Cortex of kidney (tissue), 1 donor: ENCODE data around the gene SERPINA1.

Source experiments
- DNase-seq: peaks from one replicate; lab custom pipeline; 2025; lab: John Stamatoyannopoulos, UW

SERPINA1 gene

DNA sequence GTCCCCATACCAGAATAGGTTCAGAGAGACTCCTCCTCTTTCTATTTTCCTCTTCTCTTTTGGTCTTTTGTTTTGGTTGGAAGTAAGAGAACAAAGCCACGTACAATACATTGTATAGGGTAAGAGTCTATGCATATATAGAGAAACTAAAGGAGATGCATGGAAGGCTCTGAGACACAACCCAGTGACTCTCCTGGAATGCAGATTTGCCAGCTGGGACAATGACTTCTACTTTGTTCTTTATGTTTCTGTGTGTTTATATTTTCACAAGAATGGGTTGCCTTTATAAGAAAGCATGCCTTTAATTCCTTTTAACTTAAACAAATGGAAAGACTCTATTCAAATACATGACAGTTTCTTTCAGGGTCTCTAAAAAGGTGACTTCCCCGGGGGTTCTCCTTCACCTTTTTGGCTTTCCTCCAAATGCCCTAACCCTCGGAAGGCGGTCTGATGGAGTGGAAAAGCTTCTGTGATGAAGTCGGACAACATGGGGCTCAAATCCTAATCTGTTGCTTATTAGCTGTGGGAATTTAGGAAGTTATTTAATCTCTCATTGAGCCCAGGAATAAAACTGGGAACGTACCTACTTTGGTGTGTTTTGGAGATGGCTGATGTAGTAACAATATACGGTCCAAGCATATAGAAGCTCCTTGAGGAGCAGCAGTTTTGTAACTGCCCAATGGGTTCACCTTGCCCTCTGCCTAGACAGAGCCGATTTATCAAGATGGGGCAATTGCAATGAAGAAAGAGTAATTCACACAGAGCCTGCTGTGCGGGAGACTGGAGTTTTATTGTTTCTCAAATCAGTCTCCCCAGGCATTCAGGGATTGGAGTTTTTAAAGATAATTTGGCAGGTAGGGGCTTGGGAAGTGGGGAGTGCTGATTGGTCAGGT, 9.1 kb upstream of the SERPINA1 start:
- DNase-seq: no peak

DNA sequence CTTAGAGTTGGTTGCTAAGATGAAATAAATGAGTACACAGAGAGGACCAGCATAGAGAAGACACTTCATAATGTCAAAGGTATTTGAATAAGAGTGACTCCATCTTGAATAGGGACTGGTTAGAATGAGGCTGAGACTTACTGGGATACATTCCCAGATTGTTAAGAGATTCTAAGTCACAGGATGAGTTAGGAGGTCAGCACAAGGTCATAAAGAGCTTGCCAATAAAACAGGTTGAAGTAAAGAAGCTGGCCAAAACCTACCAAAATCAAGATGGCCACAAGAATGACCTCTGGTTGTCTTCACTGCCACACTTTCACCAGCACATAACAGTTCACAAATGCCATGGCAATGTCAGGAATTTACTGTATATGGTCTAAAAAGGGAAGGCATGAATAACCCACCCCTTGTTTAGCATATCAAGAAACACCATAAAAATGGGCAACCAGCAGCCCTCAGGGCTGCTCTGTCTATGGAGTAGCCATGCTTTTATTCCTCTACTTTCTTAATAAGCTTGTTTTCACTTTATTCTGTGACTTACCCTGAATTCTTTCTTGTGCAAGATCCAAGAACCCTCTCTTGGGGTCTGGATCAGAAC, 8.3 kb upstream of the SERPINA1 start:
- DNase-seq: no peak

DNA sequence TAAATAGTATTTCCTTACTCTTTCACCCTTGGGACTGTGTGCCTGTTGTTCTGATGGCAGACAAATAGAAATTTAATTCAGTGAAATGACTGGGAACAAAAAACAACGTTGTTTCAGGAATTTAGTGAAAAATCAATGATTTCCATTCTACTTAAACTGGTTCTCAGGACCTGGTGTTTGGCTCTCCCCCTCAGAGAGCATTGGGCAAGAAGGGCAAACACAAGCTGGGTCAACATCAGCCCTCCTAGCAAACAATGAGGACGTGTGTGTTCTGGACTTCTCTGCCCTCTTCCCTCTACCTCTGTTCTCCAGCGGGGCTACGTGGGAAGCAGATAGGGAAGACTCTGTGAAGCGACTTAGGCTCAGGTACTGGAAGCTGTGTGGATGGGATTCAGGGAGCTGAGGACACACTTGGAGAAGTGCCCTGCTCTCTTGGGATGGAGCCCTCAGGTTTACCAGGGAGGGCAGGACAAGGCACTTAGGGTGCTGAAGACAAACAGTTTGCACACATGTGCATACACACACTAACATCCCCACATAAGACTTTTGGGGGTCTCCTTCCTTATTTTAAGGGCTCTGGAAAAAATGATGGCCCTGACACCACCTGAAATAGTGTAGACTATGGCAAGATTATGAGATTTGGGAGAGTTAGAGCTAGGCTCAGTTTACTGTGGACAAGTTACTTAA, 7.6 kb upstream of the SERPINA1 start:
- DNase-seq: no peak

DNA sequence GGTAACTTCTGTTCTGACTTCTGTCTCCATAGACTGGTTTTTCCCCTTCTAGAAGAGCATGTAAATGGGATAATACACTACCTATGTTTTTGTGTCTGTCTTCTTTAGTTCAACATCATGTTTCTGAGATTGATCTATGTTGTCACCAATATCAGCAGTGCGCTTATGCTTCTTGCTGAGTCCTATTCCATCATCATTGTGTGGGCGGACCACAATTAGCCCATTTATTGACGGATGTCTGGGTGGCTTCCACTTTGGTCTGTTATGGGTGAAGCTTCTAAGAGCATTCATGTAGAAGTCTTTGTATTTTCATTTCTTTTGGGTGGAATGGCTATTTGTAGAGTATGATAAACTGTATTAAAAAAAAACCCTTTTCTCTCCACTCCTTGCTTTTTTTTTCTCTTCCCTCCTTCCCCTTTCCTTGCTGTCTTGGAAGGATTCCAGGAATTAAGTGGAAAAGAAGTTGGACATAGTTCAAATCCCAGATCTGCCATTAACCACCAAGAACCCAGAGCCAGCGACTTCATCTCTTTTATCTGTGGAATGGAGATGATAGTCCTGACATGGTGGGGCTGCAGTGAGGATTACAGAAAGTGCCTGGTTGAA, 7.0 kb upstream of the SERPINA1 start:
- DNase-seq: no peak

DNA sequence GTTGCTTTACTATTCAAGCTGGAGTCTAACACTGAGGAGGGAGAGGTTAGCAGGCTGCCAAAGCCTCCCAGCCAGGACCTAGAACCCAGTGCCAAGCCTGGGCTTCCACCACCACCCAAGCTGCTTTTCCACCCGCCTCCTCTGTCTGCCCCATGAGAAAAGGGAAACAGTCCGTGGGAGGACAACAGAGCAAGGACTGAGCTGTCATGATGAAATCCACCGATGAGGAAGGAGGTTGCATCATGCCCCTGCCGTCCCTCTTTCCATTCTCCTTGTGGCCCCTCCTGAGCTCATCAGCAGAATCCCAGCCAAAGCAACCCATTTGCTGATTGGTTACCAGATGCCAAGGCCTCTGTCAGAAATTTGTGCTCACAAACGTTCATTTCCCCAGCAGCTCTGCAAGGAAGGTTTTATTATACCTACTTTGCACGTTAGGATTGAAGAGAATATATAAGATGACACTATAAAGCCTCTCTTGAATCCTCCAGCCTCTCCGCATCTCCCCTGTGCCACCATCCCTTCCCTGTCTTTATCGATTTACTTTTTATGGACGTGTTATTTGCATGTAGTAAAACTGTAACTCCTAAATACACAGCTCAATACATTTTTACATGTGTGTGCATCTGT, 6.3 kb upstream of the SERPINA1 start:
- DNase-seq: no peak

DNA sequence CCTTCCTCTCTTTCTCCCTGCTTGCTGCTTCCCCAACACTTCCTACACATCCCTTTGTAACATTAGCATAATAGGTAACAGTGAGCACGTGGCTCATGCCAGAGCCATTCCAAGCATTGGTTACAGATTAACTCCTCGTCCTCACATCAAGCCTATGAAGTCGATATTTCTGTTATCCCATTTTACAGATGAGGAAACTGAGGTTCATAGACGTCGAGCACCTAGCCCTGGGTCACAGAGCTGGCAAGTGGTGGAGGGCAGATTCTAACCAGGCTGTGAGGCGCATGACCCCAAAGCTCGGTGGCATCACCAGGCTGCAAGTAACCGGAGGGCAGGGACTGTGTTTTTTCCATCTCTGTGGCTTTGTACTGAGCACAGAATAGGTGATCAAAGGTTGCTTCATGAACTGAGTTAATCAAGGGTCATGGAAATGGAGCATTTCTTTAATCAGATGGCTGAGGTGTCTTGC, 5.7 kb upstream of the SERPINA1 start:
- DNase-seq: no peak

DNA sequence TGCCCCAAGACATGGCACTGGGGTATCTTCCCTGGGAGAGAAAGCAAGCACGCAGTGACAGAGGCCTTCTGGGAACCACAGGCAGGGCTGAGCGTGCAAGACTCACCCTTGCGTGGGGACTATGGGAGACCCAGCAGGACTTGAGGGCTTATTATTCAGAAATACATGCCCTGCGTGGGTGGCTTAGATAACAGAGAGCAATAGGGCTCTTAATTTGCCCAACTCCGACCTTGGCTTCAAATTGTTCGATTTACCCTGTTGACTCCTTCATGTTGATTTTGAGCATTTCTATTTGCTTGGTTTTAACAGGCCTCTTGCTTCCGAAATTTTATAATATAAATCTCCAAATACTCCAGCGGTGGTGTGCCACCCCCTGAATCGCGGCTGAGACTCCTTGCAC, 5.1 kb upstream of the SERPINA1 start:
- DNase-seq: no peak

DNA sequence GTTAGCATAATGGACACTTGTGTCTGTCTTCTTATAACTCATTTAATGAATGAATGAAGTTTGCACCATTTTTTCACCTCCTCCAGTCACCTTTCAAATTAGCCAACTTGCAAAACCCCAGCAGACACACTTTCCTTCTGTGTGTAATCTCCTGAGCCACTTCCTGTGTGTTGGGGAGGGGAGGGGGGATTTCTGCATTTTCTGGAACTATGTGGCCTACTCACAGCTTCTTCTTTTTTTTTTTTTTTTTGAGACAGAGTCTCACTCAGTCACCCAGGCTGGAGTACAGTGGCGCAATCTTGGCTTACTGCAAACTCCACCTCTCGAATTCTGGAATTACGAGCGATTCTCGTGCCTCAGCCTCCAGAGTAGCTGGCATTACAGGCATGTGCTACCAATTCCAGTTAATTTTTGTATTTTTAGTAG, 4.1 kb upstream of the SERPINA1 start:
- DNase-seq: no peak

DNA sequence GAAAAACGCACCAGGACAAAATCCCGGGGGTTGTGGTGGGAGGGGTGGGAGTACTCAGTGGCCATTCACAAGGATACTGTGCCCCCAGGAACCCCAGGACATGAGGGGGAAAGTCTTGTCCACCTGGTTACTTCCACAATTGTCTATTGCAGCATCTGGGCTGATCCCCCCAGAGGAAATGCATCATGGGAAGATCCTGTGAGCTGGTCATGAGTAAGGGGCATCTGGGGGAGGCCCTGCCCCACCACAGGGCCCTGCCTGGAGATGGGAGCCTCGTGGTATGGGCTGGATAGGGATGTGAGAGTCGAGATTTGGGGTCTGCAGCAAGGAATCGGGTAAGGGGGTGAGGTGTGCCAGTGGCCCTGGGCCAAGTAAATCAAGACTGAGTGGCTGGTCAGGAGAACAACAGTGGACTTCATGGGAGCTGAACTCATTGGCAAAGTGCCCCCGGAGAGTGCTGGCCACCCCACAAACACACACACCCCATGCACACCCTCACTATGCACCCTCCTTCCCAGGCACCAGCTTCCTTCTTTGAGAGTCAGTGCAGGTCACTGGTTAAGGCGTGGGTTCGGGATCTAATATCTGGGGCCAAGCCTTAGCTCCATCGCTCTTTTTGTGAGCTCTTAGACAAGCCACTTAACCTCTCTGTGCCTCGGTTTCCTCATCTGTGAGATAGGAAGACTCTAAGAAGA, 3.0 kb upstream of the SERPINA1 start:
- DNase-seq: no peak

DNA sequence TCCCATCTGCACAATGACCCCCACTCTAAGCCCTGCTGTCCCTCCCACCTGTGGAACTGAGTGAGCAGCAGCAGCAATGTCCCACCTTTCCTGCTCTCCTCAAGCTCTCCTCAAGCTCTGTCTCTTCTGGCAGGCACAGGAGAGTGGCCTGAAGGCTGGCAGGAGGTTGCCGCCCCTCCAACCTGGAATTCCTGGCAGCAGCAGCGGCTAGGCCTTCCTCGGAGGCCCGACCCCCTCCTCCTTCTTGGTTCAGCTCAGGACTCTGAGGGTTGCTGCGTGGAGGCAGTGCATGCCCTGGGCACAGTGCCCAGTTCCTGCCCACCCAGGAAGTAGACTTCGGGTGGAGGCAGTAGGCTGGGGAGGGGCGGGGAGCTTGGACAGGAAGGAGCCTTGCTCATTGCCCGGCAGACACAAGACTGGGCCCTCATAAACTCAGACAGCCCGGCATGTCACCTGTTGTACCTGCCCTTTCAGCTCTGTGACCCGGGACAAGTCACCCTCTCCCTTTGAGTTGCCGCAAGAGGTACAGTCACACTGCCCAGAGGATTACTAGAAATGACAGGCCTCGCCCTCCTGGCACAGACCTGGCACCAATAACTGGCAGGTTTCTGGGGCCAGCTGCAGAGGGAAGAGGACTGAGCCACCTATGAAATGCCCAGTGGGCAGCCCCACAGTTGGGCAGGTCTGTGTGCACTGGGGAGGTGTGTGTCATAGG, 2.1 kb upstream of the SERPINA1 start:
- DNase-seq: no peak

DNA sequence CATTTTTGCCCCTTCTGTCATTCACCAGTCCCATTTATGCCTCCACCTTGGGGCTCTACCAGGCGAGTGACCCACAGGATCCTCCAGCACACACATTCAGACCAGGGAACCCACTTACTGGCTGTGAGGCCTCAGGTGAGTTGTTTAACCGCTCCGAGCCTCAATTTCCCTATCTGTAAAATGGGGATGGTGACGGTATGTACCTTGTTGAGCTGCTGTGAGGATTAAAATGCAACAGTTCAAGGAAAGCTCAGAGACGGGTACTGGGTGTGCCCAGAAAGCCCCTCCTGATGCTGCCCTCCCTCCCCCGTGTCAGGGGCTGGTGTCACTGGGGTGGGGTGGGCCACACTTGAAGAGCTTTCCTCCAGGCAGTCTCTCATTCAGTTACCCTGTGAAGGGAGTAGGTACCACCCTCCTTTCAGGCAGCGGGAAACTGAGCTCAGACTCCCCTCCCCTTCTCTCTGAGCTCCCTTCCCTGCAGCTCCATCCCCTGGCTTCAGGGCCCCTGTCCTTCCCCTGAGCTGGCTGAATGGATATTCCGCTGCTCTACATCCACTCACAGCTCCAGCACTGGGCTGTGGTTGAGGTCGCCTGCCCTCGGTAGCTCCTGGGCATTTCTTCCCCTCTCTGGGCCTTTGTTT, 1.4 kb upstream of the SERPINA1 start:
- no peak for DNase-seq

DNA sequence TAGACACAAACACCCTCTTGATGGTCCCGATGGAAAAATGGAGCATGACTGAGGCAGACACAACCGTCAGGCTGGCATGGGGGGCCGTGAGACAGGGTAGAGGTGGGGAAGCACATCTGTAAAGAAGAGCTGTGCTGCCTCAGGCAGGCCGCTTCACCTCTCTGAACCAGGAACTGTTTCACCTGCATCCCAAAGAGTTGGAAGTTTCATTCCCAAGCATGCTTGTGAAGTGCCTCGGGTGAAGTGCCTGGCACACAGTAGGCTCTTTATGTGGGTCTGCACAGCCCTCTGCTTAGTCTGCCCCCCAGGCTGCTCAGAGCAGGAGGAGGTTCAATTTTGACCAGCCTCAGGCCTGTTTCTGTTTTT, 685 bp upstream of the SERPINA1 start:
- no peak for DNase-seq

DNA sequence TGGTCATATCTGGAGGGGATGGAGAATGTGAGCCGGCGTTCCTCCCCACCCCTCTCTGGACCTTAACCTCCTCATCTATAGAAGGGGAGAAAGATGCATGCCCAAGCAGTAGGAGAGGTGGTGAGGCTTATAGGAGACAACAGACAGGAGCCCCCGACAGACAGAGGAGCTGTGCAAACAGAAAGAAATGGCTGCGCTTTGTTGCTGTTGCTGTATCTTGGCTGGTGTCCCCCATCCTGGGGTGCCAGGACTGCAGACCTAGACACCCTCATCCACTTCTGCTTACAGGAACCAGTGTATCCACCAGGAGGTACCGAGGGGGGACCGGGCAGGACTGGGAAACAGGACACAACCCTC, 397 bp downstream of the SERPINA1 start:
- no peak for DNase-seq

DNA sequence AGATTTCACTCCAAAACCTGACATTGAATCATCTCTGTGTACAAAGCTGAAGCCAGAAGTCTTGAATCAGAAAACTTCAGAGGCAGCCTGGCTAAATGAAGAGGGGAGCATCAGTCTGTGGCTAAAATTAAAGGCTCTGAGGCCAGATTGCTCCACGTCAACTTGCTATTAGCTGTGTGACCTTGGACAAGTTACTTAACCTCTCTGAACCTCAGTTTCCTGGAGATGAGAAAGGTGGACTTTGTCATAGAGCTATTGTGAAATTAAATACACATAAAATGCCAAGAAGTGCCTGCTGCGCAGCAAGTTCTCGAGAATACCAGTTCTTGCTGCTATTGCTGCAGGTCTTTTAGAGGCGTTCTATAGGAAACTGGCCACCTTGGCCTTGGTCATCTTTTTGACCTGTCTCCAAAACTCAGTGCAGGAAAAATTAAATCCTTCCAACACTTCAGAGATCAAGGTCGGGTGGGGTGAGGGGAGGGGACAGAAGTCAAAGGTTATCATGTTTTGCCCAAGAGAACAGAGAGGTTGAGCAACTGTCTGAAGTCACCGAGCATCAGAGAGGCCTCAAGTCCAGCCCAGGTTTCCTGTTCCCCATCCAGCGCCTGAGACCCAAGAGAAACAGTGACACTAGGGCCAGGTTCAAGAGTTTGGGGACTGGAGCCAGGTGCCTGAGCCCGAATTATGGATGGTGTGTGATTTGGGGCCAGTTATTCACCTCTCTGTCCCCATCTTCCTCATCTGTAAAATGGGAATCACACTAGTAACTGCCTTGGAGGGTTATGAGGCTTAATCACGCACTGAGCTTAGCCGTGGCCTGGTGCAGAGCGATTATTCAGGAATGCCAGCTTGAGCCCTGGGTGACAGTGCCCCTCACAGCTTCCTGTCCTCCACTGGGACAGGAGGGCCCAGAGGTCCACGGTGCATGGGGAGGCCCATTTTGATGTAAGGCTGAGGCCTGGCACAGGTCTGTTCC, 1.1 kb downstream of the SERPINA1 start:
- no peak for DNase-seq

DNA sequence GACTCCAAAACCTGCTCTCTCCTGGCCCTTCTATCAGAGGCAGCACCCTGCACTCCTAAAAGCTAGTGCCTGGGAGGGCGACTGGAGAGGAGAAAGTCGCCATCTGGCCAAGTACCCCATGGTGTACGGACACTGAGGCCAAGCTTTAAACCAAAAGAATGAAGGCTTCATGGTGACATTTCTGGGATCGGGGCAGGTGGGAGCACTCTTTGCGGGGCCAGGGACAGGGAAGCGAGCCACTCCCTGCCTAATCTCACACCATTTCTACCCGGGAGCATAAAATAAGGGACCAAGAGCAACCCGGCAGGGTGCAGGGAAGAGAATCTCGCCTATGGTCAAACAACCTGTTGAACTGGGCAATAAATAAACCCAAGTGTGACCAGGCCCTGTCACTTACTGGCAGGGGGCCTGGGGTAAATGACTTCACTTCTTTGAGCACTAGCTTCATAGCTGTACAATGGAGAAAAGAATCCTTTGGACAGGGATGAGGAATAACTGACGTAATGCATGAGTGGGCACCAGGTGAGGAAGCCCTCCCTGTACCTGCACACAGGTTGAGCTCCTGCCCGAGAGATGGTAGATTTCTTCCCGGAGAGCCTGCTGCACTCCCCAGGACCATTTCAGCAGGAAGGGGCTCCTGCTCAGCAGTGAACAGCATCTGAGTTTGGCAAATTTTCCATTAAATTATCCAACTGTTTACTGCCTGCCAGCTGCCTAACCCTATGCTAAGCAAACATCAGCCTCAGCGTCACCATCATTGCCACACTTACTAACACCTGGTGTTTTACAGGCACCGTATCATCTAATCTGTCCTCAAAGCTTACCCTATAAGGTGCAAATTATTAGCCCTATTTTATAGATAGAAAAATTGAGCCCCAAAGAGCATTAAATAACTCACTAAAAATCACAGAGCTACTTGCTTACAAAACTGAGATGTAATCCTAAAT, 2.0 kb downstream of the SERPINA1 start:
- DNase-seq: no peak

DNA sequence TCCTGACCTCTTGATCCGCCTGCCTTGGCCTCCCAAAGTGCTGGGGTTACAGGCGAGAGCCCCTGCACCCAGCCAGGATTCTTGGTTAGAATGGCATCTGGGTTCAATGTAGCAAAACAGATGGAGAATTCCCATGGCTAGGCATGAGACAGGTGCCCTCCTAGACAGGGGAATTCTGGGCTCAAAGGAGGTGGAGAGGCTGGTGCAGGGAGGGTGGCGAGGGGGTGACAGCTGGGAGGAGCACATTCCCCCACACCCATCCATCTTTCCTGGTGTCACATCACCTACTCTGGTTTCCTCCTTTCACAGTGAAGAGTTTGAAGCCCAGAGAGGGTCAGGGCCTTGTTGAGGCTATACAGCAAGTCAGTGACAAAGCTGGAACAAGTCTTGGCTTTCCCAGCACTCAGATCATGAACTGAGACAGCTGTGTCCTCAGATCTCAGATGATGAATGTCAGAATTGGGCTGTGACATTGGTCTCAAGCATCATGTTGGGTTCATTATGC, 2.8 kb downstream of the SERPINA1 start:
- DNase-seq: no peak

DNA sequence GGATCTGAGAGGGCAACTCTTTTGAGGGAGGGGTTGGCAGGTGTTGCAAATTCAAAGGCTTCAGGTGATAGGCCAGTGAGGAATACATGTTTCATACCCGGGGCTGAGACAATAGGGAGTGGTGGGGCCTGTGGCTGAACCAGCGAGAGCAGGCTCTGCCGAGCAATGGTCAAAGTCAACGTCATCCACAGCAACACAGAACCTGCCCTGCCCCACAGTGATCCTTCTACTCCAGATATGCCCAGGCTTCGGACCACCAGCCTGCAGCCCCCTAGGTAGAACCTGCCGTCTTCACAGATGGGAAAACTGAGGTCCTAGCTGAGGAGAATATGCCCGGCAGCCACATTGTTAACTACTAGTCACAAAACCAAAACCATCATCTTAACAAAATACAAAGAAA, 4.1 kb downstream of the SERPINA1 start:
- DNase-seq: no peak

DNA sequence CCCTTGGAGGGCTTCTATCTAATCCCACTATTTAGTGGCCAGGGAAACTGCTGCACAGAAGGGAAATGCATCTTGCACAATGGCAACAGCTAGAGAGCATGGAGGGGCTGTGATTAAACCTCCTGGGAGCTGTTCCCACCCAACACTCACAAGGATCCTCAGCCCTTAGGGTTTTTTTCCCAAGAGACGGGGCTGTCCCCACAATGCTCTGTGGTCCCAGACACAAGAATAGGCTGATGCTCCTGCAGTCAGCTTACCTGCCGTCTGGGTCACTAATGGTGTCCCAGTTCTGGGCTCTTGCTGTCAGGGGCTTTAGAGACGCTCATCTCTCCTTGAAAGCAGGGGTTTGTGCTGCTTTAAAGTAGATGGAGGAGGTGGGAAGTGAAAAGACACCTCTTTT, 4.6 kb downstream of the SERPINA1 start:
- DNase-seq: no peak
